ENCODE measurements around the gene KAT6B. TPM values are rescaled to one million over a fixed set of nuclear protein-coding genes. Genes with fewer than 3 reads are reported as not detected.

Gene KAT6B
- total and polyA plus RNA-seq, 2 of the 8 experiments (the other 6 are each of a cell fraction or from before 2014, with no cell fraction given) = 7.3 to 30.8 TPM

- CTCF ChIA-PET (ENCODE audit: partially characterized antibody) = interaction anchor here (0.9 to 1.9 kb wide), 4 partner anchors 13 to 54 kb away, joined by 3 to 4 read pairs (median 4); no protein-coding TSS in a partner anchor
- H2BK20ac ChIP-seq (ENCODE audit: low read length) = no peak overlapping the region; the same call in 1 of the 2 replicates
- POLR2A ChIA-PET (ENCODE audit: partially characterized antibody) = no interaction called here
- TF ChIP-seq RXRA (IDR thresholded peaks at IDR 0.05; ENCODE audit: insufficient read depth, low read depth, low read length) (no peak), YY1 (IDR thresholded peaks at IDR 0.05; ENCODE audit: low read depth, low read length) (no peak), BACH1 (IDR thresholded peaks at IDR 0.05; ENCODE audit: low read length) (no peak), SP4 (IDR thresholded peaks at IDR 0.05; ENCODE audit: low read length) (no peak), KDM1A (IDR thresholded peaks at IDR 0.05; ENCODE audit: borderline replicate concordance, low read length) (no peak), POLR2A (IDR thresholded peaks at IDR 0.05; ENCODE audit: control extremely low read depth in 1 of 2, low read depth in 2 of 2, low read length in 2 of 2) (no peak), ZNF274 (IDR thresholded peaks at IDR 0.05; ENCODE audit: borderline replicate concordance, extremely low read depth, low read length) (no peak), FOSL1 (IDR thresholded peaks at IDR 0.05; ENCODE audit: insufficient read depth, low read depth, low read length) (no peak), TEAD4 (IDR thresholded peaks at IDR 0.05; ENCODE audit: low read depth, low read length) (no peak), JUND (IDR thresholded peaks at IDR 0.05; ENCODE audit: low read length) (no peak), GABPA (IDR thresholded peaks at IDR 0.05; ENCODE audit: borderline replicate concordance, insufficient read depth, low read length) (no peak), TCF12 (IDR thresholded peaks at IDR 0.05; ENCODE audit: low read depth, low read length) (no peak), SRF (IDR thresholded peaks at IDR 0.05; ENCODE audit: low read depth, low read length) (no peak), TAF7 (optimal IDR thresholded peaks at IDR 0.05; ENCODE audit: borderline replicate concordance, low read depth, low read length) (no peak)
Measured at GRCh38 chr10:75074711-75075445, 248.5 kb downstream of the KAT6B start.

More at GRCh38 chr10:75074711-75075445, 248.5 kb downstream of the KAT6B start:
- Histone ChIP-seq H2AFZ (ENCODE audit: low read length) (no peak overlapping the region), H3K36me3 (ENCODE audit: control insufficient read depth in 2 of 4, insufficient read depth in 4 of 4, low read length in 3 of 4) (no peaks in the 10 kb centered on the region), H3K18ac (ENCODE audit: extremely low read depth, low read length) (no peak overlapping the region), H2BK120ac (replicated peaks; ENCODE audit: low read depth, low read length) (no peak overlapping the region), H3K79me2 (ENCODE audit: control insufficient read depth in 1 of 2, insufficient read depth in 2 of 2, low read length in 2 of 2) (no peaks in the 10 kb centered on the region), H2AK5ac (ENCODE audit: low read depth, low read length) (no peak overlapping the region), H4K20me1 (replicated peaks in 1 of 2; ENCODE audit: control insufficient read depth in 1 of 2, insufficient read depth in 2 of 2, low read length in 2 of 2) (no peaks in the 10 kb centered on the region), H3K56ac (replicated peaks; ENCODE audit: insufficient read length, low read depth, low read length) (no peak overlapping the region), H4K5ac (ENCODE audit: insufficient read length, low read depth, low read length) (no peak overlapping the region), H3K79me1 (ENCODE audit: low read depth, low read length) (no peaks in the 10 kb centered on the region), H3K23ac (ENCODE audit: insufficient read length) (no peak overlapping the region), H3K9ac (replicated peaks in 1 of 4; ENCODE audit: extremely low read depth in 1 of 4, low read depth in 3 of 4, low read length in 3 of 4) (no peak overlapping the region), H3K27ac (ENCODE audit: low read depth, low read length) (no peak overlapping the region), H3K14ac (ENCODE audit: insufficient read length) (no peak overlapping the region), H3K27me3 (replicated peaks in 1 of 4; ENCODE audit: control insufficient read depth in 3 of 4, extremely low read depth in 1 of 4, insufficient read depth in 3 of 4, low read length in 3 of 4) (no peaks in the 10 kb centered on the region), H2BK15ac (ENCODE audit: low read length) (no peak overlapping the region), H2BK5ac (ENCODE audit: low read depth, low read length) (no peak overlapping the region), H3K9me3 (ENCODE audit: insufficient read depth in 2 of 2, low read depth in 1 of 2, low read length in 1 of 2) (no peaks in the 10 kb centered on the region), H4K8ac (ENCODE audit: extremely low read depth, insufficient read depth, low read length) (no peak overlapping the region), H2BK12ac (ENCODE audit: low read depth, low read length) (no peak overlapping the region), H3K4me1 (replicated peaks in 1 of 4; ENCODE audit: control insufficient read depth in 3 of 4, insufficient read depth in 4 of 4, low read length in 3 of 4) (peaks cover 0 to 15% (median 4%) of the 10 kb centered on the region in 4 experiments; a peak in 4 of 7 replicates), H3K4ac (replicated peaks; ENCODE audit: insufficient read length, low read depth, low read length) (no peak overlapping the region), H3K4me3 (ENCODE audit: extremely low read depth in 1 of 4, insufficient read depth in 2 of 4, low read depth in 3 of 4, low read length in 4 of 4) (no peak overlapping the region), H3K23me2 (ENCODE audit: low read depth, low read length) (no peaks in the 10 kb centered on the region), H3K4me2 (ENCODE audit: insufficient read depth in 1 of 2, low read depth in 2 of 2, low read length in 2 of 2) (no peak overlapping the region), H4K91ac (replicated peaks; ENCODE audit: insufficient read length, low read length) (no peak overlapping the region)
- 96% methylated on average over 2 of the region's 2 CpGs; no CpG with 5 or more reads in 1 of the 2 experiments for WGBS, 2 experiments (ENCODE audit: extremely low coverage in 1 of 2, insufficient coverage in 1 of 2, insufficient read length in 1 of 2, insufficient replicate concordance in 2 of 2, low coverage in 1 of 2, low lambda C conversion rate in 2 of 2, missing lambda C conversion rate in 1 of 2)
- FAIRE-seq (no peak), DNase-seq (ENCODE audit: low read depth in 1 of 2, low spot score in 2 of 2) (no peak)

Measured in H1 (cell line).